ENCODE data around the gene TMEM8B.

DNA sequence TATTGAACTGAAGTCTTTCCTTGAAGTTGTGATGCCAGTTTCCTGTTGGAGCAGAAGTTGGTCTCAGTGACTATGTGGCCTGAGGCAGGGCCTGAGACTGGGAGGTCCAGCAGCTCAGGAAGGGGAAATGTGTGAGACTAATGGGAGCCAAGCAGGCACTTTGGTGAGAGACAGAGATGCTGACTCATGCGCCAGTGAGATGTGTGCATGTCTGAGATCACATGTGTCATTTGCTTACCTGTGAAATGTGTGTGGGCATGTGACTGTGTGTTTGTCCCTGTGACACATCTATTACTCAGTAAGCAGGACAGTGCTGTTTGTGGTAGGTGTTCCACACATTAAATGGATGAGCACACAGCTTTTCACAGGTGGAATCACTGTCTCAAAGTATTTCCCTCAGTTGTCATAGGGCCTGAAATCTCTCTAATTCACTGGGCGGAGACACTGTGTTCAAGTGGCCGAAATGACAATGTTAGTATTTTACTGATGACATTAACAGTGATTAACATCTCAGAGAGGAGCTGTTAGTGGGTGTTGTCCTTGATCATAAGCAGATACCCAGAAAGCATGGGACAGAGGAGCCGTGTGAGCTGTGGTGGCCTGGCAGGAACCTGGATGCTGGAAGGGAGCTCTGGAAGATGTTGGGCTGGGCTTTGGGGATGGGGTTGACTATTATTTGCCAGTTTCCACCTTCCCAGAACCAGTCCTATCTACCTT, 30.2 kb upstream of the TMEM8B start:
- TF ChIP-seq CTCF (conservative IDR thresholded peaks at IDR 0.05; ENCODE audit: low read depth, low read length): no peak
- TF ChIP-seq EZH2 (IDR thresholded peaks at IDR 0.05; ENCODE audit: low read length, unreplicated experiment): no peak

Data from PC-3 (cell line).